HG03175 (cell line): Measurements from ENCODE around the gene AHSA1.
"Not testable (repeated sequence)": the region's sequence is repeated elsewhere in the genome, so short reads cannot be mapped to it uniquely, and the experiment has no call there.

Experiments
- ATAC-seq: cut with Tn5 transposase; IDR thresholded peaks from one replicate; pipeline ENCODE4 v1.9.1; 2021; ENCODE audit warnings: mild to moderate bottlenecking, moderate library complexity; ENCODE audit not compliant: unreplicated experiment

The AHSA1 gene

DNA sequence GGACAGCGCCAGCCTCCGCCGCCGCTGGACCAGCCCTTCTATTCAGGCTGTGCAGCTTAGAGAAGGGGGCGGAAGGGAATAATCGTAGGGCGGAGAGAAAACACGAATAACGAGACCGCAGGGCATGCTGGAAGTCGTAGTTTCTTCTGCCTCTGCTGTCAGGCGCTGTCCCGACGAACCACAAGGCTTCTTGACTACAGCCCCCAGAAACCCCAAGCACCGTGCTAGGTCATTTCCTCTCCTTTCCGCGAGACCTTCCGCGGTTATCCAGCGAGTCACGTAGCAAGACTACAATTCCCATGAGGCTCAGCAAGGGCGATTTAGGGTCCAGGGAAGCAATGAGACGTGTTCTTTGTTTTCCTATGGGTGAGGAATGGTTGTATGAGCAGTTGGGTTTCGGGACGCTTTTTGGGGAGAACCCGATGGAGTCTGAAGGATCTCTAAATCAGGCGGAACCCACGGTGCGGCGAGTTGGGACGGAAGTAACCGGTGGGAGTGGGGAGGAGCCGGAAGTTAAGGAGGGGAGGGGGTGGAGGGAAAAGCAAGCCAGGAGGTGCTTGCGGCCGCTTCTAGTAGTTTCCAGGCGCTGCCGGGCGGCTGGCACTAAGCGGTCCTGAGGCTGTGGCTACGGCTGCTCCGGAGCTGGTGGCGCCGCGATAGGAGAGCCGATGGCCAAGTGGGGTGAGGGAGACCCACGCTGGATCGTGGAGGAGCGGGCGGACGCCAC, at the start of gene AHSA1, which contains the start of gene VIPAS39:
Gene AHSA1 (plus strand): TSS at position 572 of the 727 bp plus-strand sequence. CDS start 97 bp downstream, at position 669.
Gene VIPAS39 (minus strand): TSS at position 80 of the 727 bp plus-strand sequence. CDS start 3,499 bp downstream, outside the sequence.
- ATAC-seq, result peak; percentile 91

DNA sequence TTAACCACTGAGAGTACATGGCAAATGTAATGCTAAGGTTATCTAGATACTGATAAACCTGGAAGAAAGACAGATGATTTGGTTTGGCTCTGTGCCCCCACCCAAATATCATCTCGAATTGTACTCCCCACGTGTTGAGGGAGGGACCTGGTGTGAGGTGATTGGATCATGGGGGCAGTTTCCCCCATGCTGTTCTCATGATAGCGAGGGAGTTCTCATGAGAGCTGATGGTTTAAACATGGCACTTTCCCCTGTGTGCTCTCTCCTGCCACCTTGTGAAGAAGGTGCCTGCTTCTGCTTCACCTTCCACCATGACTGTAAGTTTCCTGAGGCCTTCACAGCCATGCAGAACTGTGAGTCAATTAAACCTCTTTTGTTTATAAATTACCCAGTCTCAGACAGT, 48.8 kb upstream of the AHSA1 start:
- no peak for ATAC-seq

DNA sequence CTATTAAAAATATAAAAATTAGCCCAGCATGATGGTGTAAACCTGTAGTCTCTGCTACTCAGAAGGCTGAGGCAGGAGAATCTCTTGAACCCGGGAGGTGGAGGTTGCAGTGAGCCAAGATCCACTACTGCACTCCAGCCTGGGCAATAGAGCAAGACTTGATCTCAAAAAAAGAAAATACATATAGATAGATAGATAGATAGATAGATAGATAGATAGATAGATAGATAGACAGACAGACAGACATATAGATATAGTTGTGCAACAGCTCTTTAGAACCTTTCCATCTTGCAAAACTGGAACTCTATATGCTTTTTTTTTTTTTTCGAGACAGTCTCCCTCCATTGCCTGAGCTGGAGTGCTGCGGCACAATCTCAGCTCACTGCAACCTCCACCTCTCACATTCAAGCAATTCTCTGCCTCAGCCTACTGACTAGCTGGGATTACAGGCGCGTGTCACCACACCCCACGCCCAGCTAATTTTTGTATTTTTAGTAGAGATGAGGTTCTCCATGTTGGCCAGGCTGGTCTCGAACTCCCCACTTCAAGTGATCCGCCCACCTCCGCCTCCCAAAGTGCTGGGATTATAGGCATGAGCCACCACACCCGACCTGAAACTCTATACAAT, 42.4 kb upstream of the AHSA1 start:
- not testable (repeated sequence) for ATAC-seq

DNA sequence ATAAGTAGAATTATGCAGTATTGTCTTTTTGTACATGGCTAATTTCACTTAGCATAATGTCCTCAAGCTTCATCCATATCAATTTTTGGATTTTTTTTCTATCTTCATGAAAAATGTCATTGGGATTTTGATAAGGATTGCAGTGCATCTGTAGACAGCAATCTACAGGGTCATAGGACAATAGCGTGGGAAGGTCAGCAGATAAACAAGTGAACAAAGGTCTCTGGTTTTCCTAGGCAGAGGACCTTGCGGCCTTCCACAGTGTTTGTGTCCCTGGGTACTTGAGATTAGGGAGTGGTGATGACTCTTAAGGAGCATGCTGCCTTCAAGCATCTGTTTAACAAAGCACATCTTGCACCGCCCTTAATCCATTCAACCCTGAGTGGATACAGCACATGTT, 41.8 kb upstream of the AHSA1 start:
- ATAC-seq, result not testable (repeated sequence)

DNA sequence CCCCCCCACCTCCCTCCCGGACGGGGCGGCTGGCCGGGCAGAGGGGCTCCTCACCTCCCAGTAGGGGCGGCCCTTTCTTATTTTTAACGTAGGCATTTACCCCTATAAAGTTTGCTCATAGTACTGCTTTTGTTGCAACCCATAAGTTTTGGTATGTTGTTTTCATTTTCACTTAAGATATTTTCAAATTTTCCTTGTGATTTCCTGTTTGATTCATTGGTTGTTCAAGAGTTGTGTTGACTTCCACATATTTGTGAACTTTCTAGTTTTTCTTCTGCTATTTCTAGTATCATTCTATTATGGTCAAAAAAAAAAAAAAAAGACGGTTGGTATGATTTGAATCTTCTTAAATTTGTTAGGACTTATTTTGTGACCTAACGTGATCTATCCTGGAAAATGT, 41.1 kb upstream of the AHSA1 start:
- no peak for ATAC-seq

DNA sequence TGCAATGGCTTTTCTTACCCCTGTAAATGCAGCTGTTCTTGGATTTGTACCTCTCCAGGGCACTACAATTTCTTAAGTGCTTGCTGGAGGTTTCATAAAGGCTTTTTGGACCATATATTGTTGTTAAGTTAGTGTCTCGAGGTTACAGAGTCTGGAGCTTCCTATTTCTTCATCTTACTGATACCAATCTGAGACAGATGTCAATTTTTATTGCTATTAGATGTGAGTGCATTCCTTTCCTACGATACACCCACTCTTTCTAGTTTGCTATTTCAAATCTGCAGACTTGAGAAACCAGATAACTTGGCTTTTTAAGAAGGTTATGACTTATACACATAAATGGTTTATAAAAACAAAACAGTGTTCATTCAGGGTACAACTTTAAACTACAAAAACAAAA, 36.7 kb upstream of the AHSA1 start:
- ATAC-seq, result no peak

DNA sequence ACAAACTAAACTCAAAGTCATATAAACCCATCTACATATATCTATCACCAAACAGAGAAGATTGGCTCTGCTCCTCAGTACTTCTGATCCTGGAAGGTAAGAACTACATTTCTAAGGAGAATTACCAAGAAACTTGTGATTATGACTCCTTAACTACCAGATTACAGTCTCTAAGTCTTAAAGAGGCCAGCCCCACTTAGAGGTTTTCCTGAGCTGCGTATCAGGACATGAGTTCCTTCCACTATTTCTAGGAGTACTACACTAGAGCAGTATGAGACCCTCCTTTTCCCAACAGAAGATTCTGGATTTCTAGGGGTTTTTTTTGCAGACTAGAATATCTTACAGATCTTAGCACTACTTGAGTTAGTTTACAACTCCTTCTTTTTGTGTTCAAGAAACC, 34.5 kb upstream of the AHSA1 start, which contains the start of gene NOXRED1:
Gene NOXRED1 (minus strand): TSS at position 101 of the 400 bp plus-strand sequence. CDS start 634 bp downstream, outside the sequence.
- no peak for ATAC-seq

DNA sequence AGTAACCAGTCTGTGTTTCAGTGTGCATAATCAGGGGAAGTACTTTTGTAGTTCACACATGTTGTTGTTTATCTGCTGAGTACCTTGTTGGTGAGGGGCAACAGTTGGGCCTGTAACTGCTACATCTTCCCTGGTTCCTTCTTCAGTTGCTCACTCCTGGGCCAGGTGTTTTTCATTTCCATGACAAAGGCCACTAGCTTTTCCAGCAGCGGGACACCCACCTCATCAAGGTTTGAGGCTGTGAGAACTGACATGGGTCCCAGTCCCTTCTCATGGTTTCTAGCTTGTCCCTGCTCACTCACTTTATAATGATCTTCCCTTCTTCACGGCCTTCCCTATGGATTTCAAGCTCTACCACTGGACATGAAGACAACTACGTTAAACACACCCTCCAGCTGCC, 33.0 kb upstream of the AHSA1 start:
- ATAC-seq, result no peak

DNA sequence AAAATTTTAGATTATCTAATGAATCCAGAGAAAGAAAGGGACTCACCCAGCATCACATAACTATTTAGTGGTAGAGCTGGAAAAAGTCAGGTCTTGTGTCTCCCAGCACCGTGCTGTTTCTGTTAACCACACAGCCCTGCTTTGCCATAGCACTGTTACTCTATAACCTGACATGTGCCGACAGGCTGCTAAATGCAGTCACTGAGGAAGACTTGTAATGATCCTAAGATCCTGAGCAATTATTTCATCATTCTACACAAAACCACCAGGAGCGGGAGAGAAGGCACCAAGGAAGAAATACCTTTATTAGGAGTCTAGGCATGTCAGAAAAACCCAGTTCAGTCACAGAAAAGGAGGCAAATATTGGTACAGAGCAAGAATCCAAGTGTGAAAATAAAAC, 31.5 kb upstream of the AHSA1 start:
- no peak for ATAC-seq

DNA sequence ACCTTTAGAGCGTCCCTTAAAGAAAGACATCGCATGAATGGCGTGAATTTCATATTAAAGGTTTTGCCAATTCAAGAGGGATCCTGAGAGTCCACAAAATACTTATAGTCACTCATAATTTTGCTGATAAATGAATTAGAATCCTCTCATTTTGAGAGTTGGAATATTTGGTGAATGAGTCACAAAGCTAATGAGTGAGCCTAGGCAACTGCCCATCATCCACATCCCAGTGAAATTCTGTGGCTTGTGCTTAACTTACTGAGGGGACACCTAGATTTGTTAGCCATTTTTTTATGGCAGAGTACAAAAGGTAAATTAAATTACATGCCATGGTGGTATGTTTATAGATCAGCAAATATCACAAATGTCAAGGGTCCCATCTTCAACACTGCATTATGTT, 21.9 kb upstream of the AHSA1 start:
- ATAC-seq, result no peak

DNA sequence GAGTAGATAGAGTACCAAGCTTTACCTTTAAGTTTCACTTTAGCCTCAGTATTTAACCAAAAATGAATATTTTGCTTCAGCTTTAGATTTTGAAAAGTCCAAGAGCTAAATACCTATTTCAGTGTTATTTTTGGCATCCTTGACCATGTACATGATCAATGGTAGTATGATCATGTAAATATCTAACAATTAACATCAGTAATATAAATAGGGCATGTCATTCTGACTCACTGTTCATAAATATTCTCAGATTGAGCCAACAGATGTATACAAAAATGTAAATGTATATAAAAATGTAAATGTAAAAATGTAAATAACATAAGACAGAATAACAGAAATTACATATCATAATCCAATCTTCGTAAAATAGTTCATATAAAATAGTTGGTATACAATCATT, 19.3 kb upstream of the AHSA1 start:
- no peak for ATAC-seq

DNA sequence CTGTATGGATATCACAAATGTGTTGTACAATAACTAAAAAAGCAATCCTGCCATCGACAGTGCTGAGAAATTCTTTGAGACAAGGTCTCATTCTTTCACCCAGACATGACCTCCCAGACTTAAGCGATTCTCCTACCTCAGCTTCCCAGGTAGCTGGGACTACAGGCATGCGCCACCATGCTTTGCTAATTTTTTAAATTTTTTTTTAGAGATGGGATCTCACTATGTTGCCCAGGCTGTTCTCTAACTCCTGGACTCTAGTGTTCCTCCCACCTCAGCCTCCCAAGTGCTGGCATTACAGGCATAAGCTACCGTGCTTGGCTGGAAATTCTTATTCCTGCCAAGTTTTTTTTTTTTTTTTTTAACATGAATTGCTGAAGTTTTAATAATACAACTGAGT, 18.0 kb upstream of the AHSA1 start:
- no peak for ATAC-seq

DNA sequence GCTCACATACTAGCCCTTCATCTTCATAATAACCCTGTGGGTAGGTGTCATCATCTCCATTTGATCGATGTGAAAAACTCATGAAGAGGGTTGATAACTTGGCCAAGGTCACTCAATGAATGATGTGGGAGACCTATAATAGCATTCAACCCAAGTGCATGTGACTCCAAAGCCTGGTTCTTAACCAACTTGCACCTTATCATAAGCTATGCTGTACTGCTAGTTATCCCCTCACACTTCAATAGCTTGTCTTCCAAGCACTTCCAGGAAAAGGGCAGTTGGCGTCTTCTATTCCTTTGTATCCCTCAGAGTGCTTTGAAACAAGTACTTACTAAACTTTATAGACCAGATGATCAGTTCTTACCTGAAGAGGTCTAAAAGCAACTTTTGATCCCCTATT, 15.7 kb upstream of the AHSA1 start:
- no peak for ATAC-seq

DNA sequence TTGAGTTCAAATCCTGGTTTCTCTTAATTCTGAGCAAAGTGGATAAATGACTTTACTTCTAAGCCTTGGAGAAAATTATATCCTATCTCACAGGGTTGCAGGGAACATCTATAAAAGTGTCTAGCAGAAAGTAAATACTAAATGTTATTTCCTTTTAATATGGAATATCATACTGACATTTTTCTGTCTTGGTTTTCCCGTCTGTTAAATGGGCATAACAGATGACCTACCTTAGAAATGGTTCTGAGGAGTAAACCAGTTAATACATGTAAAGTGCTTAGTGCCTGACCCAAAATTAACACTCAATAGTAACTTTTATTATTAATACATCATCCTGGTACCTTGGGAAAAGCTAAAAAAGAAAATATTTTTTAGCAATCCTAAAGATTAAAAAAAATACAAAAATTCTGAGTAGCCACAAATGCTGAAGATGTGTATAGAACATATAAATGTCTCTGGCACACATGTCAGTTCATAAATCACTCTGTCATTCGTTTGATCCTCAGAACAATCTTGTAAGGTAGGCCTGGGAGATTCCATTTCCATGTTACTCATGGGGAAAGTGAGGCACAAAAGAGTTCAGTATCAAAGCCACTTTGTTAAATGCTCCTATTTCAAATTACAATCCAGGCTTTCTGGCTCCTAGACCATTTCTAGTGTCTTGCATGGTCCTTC, 1.8 kb upstream of the AHSA1 start:
- ATAC-seq, result no peak

DNA sequence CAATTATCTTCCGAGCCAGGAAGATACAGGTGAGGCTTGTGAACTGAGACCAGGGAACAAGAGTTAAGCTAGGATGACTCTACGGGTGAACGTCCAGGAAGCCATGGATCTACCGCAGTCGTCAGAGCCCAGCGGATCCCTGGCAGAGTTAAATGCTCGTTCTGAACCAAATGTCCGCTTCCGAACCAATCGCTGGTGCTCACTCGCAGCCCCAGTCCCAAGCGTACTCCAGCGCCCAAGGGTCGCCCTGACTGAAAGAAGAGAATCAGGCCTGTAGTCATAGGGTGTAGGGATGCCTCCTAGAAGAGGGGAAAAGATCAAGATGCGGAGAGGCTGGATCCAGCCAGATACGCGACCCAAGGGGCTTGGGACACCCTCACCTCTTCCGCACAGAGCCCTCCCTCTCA, 775 bp upstream of the AHSA1 start:
- ATAC-seq, result peak; percentile 21

DNA sequence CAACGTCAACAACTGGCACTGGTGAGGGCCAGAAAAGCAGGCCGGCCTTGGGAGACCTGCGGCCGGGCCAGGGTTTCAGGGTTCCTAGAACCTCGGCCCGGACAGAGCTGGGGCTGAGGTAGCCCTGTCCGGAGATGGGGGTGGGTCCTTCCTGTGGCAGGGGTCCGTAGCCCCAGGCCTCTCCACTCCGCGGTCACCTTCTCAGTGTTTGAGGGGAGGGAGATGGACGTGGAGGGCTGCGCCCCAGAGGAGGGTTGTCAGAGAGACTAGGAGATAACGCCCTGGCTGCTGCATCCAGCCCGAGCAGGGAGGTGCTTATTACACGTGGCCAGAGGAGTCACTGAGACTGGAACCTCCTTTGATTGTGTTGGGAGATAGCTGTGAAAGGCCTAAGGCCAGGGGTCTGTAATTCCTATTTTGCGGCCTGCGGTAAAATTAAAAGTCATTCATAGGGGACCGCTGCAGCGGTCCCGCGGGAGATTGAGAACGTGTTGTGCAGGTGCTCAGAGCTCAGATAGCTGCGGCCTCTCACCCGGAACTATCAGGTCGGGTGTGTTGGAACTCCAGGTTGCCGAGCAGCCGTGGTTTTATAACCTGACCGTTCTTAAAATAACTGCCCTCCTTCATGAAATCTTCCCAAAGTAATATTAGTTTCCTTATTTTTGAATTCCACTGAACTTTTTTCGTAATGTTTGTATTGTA, 507 bp downstream of the AHSA1 start:
- ATAC-seq, result peak; percentile 27

DNA sequence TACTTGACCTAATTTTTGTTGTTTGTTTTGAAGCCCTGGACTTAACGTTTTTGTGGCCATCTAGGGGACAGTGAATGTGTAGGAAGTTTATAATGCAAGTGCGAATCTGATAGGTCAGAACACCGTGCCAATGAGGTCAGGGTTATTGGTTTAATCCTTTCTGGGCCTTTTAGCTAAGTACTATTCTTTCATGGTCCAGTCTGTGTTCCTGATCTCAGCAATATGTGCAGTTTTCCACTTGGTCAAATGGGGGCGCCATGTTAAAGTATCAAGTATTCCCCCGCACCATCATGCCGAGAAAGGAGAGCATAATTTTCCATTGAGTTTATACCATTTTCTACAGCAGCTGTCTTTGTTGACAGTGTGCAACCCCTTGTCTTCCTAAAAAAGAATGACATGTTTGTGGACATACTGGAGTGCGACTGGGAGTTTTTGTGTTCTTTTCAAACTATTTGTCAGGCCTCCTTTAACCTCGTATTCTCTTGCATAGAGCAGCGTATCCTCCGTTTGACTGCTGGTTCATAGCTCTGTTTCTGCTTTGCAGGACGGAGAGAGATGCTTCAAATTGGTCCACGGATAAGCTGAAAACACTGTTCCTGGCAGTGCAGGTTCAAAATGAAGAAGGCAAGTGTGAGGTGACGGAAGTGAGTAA, 1.3 kb downstream of the AHSA1 start:
- no peak for ATAC-seq

DNA sequence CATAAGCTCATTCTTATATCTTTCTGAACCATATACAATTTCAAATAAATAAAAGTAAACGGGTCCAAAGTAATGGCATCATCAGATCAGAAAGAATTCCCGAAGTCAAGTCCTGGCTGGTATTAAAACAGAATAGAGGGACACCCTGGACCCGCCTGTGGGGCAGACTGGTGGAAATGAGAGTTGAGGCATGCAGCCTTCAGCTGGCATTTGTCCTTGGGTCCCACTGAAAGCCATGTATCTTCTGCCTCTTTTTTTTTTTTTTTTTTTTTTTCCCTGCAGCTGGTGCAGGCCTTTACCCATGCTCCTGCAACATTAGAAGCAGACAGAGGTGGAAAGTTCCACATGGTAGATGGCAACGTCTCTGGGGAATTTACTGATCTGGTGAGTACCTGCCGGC, 9.9 kb downstream of the AHSA1 start:
- no peak for ATAC-seq

DNA sequence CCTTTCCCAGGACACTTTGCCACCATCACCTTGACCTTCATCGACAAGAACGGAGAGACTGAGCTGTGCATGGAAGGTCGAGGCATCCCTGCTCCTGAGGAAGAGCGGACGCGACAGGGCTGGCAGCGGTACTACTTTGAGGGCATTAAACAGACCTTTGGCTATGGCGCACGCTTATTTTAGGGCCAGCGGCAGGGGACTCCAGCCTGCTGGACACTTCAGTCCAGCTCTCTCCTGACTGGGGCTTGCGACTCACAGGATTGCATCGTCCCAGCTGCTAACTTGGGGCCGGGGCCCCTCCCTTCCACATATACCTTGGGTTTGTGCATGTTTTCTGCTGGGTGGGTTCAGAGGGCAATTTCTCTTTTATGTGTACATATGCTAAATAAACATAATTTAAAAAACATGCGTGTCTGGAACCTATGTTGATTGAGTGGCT, 11.2 kb downstream of the AHSA1 start:
- ATAC-seq, result no peak

DNA sequence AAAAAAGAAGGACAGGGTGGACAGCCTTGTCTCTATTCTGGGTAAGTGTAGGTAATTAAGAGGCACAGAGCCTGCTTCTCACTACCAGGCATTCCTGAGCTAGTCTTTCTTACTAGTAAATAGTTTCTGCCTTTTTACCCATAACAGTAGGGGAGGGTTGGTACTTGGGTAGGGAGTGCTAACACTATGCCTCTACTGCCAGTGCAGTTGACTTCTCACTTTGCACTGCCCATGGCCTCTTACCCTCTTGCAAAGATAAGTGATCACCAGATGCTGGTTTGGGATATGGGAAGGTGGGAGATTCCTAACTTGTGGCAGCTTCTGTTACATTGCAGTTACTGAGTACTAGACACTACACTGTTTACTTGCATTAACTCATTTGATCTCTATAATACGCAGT, 11.6 kb downstream of the AHSA1 start:
- no peak for ATAC-seq
